Thoracic aorta (tissue), 2 donors: ENCODE results near the gene NDFIP2. TPM values are rescaled to one million over a fixed set of nuclear protein-coding genes. Genes with fewer than 3 reads are reported as not detected.

Experiments used
- ATAC-seq: fragments of 150-250 bp; one replicate; pipeline ENCODE4 v1.8.0; 2017; ENCODE audit warnings: low read depth; ENCODE audit not compliant: insufficient number of reproducible peaks, low FRiP score
- DNase-seq: peaks from one replicate; pipeline ENCODE4 v3.0.0-alpha.2; 2020; ENCODE audit warnings: low spot score
- H3K27ac ChIP-seq, 2 donors: fragments of 200-600 bp; sonication (generic); 1 replicate in 1 of 2; 2 replicates in 1 of 2; pipeline ENCODE4 v1.5.1; 2016; ENCODE audit warnings: mild to moderate bottlenecking in 2 of 2, moderate library complexity in 2 of 2
- H3K27me3 ChIP-seq: fragments of 200-600 bp; sonication (generic); replicated peaks from 2 replicates; pipeline ENCODE4 v1.6.0; 2016; ENCODE audit warnings: mild to moderate bottlenecking; ENCODE audit not compliant: insufficient read depth
- H3K36me3 ChIP-seq: fragments of 200-600 bp; sonication (generic); one replicate; pipeline ENCODE4 v1.5.1; 2016
- H3K4me1 ChIP-seq, 2 donors: fragments of 200-600 bp; sonication (generic); 1 replicate in 1 of 2; 2 replicates in 1 of 2; pipeline versions ENCODE4 v1.5.1 to v1.6.0; 2016; ENCODE audit warnings: low read depth in 2 of 2, mild to moderate bottlenecking in 1 of 2; ENCODE audit not compliant: control insufficient read depth in 1 of 2
- H3K4me3 ChIP-seq: fragments of 200-600 bp; sonication (generic); 2 replicates; pipeline ENCODE4 v1.5.1; 2016; ENCODE audit warnings: mild to moderate bottlenecking
- H3K9me3 ChIP-seq: fragments of 200-600 bp; sonication (generic); 2 replicates; pipeline ENCODE4 v1.5.1; 2016
- total RNA-seq, 2 donors: library from RNA; depleted of rRNA; stranded (reverse); fragments of >200 nt; gene quantifications; one replicate each; pipeline versions ENCODE4 v1.1.0 to v1.2.3, GENCODE V29; 2016
- TF ChIP-seq, protein P1 (sequence below): fragments of 200-600 bp; sonication (generic); IDR thresholded peaks from one replicate; pipeline ENCODE4 v1.5.1; 2019; ENCODE audit warnings: antibody characterized with exemption

Gene NDFIP2
- total RNA-seq, 2 donors from 2014 or later = 9.7 to 12.0 TPM

DNA sequence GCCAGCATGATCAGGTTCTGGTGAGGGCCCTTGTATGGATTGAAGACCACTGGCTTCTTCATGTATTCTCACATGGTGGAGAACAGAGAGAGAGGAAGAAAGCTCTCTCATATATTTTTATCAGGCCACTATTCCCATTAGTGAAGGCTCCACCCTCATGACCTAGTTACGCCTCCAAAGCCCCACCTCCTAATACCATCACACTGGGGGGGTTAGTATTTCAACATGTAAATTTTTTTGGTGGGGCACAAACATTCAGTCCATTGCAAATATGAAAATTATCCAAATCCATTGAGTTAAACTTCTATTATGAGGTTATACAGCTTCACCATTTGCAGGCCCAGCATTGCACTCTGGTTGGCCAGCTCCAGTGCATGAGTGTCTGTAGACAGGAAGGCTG lies 41.7 kb upstream of the NDFIP2 start:
- ATAC-seq (no peak), DNase-seq (no peak)
- Histone ChIP-seq H3K27ac (no peak overlapping the region), H3K4me3 (no peak overlapping the region), H3K36me3 (no peaks in the 10 kb centered on the region), H3K4me1 (peaks cover 8% of the 10 kb centered on the region in 2 donors), H3K27me3 (no peaks in the 10 kb centered on the region), H3K9me3 (no peaks in the 10 kb centered on the region)
- TF ChIP-seq, protein P1, sequence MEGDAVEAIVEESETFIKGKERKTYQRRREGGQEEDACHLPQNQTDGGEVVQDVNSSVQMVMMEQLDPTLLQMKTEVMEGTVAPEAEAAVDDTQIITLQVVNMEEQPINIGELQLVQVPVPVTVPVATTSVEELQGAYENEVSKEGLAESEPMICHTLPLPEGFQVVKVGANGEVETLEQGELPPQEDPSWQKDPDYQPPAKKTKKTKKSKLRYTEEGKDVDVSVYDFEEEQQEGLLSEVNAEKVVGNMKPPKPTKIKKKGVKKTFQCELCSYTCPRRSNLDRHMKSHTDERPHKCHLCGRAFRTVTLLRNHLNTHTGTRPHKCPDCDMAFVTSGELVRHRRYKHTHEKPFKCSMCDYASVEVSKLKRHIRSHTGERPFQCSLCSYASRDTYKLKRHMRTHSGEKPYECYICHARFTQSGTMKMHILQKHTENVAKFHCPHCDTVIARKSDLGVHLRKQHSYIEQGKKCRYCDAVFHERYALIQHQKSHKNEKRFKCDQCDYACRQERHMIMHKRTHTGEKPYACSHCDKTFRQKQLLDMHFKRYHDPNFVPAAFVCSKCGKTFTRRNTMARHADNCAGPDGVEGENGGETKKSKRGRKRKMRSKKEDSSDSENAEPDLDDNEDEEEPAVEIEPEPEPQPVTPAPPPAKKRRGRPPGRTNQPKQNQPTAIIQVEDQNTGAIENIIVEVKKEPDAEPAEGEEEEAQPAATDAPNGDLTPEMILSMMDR = no peak

DNA sequence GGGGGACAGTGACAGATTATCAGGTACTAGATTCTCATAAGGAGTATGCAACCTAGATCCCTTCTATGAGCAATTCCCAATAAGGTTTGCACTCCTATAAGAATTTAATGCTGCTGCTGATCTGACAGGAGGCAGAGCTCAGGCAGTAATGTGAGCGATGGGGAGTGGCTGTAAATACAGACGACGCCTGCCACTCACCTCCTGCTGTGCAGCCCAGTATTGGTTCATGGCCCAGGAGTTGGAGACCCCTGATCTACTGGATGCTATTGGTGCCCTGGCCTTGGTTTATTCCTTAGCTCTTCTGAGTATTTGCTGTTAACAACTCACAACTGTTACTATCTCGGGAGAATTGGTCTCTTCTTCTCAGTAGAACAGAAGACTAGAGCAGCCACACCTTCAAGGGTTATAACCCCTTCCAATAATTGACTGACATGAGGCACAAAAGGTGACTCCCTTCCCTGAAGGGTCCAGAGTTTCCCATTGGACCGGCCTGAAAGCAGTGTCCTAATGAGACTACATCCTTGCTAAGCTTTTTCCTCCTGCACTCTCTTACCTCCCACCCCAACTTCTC lies 39.9 kb upstream of the NDFIP2 start:
- no peaks in the 10 kb centered on the region for H3K27me3 ChIP-seq
- TF ChIP-seq, protein P1 = no peak
- ATAC-seq (no peak), DNase-seq (no peak)
- H3K9me3 ChIP-seq = no peaks in the 10 kb centered on the region
- no peak overlapping the region for H3K4me3 ChIP-seq
- H3K36me3 ChIP-seq = no peaks in the 10 kb centered on the region
- no peaks in the 10 kb centered on the region for H3K4me1 ChIP-seq
- no peak overlapping the region for H3K27ac ChIP-seq

DNA sequence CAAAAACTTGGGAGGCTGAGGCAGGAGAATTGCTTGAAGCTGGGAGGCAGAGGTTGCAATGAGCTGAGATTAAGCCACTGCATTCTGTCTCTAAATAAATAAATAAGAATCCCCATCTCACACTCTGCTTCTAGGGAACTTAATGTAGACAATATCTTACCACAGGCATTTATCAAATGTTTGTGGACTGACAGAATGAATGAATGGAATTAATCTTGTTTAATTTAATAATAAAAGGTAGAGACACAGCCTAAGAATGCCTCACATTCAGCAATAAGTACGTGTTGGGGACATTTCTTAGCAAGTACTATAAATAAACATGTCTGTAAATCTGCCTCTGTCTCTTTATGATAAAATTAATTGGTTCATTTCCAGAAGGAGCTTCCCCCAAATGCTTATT lies 38.7 kb upstream of the NDFIP2 start:
- no peaks in the 10 kb centered on the region for H3K4me1 ChIP-seq
- no peaks in the 10 kb centered on the region for H3K9me3 ChIP-seq
- no peak for DNase-seq
- TF ChIP-seq, protein P1 = no peak
- no peaks in the 10 kb centered on the region for H3K27me3 ChIP-seq
- ATAC-seq = no peak
- H3K4me3 ChIP-seq = no peak overlapping the region
- no peaks in the 10 kb centered on the region for H3K36me3 ChIP-seq
- no peak overlapping the region for H3K27ac ChIP-seq

DNA sequence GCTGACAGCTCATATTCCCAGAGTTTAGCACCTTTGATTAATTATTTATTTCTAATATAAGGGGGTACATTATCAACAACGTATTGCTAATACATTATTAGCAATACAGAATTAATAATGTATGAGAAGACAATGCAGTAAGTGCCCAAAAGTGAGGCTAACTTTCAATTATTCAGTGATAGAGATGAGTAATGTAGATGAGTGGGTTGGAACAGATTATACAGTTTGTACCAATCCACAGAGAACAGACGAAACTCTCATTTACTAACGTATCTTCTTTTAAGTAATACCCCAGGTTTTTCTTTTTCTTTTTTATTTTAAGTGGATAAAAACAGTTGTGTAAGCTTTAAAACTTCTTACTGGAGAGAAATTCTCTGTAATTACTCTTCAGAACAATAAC lies 38.2 kb upstream of the NDFIP2 start:
- H3K4me3 ChIP-seq = no peak overlapping the region
- H3K27me3 ChIP-seq = no peaks in the 10 kb centered on the region
- no peak overlapping the region for H3K27ac ChIP-seq
- H3K9me3 ChIP-seq = no peaks in the 10 kb centered on the region
- no peaks in the 10 kb centered on the region for H3K4me1 ChIP-seq
- TF ChIP-seq, protein P1 = no peak
- DNase-seq (no peak), ATAC-seq (no peak)
- H3K36me3 ChIP-seq = no peaks in the 10 kb centered on the region

DNA sequence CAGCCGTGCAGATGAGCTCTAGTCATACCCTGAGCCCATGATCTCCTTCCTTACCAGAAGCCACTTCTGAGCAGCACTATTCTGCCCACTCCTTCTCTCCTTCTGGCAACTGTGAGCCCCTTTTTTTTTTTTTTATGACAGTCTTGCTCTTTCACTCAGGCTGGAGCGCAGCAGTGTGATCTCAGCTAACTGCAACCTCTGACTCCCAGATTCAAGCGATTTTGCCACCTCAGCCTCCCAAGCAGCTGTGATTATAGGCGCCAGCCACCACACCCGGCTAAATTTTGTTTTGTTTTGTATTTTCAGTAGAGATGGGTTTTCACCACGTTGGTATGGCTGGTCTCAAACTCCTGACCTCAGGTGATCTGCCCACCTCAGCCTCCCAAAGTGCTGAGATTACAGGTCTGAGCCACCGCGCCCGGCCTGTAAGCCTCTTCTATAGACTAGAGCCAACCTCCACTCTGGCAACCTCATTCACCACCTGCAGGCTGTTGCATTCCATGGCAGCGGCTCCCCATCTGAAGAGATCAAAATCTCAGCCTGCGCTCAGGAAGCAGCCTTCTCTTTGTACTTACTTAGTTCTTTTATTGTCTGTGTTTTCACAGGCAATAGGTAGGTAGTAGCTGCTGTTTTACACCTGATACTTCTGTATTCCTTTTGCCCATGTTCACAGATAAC lies 34.8 kb upstream of the NDFIP2 start:
- Histone ChIP-seq H3K36me3 (no peaks in the 10 kb centered on the region), H3K27me3 (no peaks in the 10 kb centered on the region), H3K4me3 (no peak overlapping the region), H3K9me3 (no peaks in the 10 kb centered on the region), H3K27ac (no peak overlapping the region), H3K4me1 (no peaks in the 10 kb centered on the region)
- ATAC-seq (no peak), DNase-seq (no peak)
- TF ChIP-seq, protein P1 = no peak
